Measurements from ENCODE around the gene RUSC2.
"Not testable (repeated sequence)": the region's sequence is repeated elsewhere in the genome, so short reads cannot be mapped to it uniquely, and the experiment has no call there.

RUSC2 gene, protein sequence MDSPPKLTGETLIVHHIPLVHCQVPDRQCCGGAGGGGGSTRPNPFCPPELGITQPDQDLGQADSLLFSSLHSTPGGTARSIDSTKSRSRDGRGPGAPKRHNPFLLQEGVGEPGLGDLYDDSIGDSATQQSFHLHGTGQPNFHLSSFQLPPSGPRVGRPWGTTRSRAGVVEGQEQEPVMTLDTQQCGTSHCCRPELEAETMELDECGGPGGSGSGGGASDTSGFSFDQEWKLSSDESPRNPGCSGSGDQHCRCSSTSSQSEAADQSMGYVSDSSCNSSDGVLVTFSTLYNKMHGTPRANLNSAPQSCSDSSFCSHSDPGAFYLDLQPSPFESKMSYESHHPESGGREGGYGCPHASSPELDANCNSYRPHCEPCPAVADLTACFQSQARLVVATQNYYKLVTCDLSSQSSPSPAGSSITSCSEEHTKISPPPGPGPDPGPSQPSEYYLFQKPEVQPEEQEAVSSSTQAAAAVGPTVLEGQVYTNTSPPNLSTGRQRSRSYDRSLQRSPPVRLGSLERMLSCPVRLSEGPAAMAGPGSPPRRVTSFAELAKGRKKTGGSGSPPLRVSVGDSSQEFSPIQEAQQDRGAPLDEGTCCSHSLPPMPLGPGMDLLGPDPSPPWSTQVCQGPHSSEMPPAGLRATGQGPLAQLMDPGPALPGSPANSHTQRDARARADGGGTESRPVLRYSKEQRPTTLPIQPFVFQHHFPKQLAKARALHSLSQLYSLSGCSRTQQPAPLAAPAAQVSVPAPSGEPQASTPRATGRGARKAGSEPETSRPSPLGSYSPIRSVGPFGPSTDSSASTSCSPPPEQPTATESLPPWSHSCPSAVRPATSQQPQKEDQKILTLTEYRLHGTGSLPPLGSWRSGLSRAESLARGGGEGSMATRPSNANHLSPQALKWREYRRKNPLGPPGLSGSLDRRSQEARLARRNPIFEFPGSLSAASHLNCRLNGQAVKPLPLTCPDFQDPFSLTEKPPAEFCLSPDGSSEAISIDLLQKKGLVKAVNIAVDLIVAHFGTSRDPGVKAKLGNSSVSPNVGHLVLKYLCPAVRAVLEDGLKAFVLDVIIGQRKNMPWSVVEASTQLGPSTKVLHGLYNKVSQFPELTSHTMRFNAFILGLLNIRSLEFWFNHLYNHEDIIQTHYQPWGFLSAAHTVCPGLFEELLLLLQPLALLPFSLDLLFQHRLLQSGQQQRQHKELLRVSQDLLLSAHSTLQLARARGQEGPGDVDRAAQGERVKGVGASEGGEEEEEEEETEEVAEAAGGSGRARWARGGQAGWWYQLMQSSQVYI (N-terminal part only)

DNA sequence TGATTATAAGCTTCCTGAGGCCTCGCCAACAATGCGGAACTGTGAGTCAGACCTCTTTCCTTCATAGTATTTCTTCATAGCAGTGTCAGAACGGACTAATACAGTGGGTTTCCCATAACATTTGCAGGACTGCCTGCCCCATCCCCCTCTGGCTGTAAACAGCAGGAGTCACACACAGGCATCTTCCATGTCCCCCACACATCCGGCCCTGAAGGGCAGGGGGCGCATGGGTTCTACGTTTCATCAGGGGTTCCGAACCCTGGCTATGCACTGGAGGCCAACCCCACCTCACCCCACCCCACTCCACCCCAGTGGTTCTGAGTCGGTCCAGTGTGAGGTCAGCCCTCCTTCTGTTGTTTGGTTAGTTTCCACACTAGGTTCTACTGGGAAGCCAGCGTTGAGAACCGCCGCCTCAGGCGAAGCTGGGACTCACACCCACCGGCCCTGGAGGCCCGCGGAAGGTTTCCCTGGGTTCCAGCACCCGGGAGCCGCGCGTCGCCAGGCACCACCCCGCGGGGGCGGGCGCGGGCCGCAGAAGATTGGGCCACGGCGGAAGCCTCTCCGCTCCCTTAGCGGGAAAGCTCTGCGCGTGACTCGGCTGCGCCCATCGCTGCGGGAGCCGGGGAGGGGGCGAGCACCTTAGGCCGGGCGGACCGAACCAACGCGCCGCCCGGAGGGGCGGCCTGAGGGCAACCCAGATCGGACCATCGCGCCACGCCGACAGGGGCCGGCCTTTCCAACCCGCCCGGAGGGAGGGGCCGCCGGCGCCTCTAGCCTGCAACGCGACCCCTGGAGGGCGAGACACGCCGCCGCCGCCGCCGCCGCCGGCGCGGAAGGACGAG is at the start of gene RUSC2:
Gene RUSC2 (plus strand): TSS at position 799 of the 842 bp plus-strand sequence. CDS start 56,411 bp downstream, outside the sequence.
- no peak for TF ChIP-seq ZNF274 (IDR thresholded peaks at IDR 0.05; ENCODE audit: low read depth, low read length)
- peak within 1 kb of the TSS; percentile 27; the same call in 1 of the 2 replicates for H3K4me3 ChIP-seq (ENCODE audit: low read length)

DNA sequence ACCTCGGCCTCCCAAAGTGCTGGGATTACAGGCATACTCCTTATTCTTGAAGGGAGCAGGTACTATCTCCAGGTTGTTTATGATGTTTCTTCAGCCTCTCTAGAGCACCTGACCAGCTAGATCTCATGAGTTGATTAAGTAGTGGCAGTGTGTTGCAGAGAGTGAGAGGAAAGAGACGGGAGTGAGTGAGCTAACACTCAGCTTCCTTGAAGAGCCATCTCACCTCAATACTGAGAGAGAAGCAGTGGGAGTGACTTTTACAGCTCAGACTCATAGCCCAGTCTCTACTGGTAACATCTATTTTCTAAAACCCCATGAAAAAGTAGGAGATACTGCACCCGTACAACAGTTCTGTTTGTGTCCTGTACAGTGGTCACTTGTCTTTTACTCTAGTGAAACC is 43.9 kb upstream of the RUSC2 start:
- no peak for TF ChIP-seq ZNF274 (IDR thresholded peaks at IDR 0.05; ENCODE audit: low read depth, low read length)
- H3K4me3 ChIP-seq (ENCODE audit: low read length): no peak overlapping the region

DNA sequence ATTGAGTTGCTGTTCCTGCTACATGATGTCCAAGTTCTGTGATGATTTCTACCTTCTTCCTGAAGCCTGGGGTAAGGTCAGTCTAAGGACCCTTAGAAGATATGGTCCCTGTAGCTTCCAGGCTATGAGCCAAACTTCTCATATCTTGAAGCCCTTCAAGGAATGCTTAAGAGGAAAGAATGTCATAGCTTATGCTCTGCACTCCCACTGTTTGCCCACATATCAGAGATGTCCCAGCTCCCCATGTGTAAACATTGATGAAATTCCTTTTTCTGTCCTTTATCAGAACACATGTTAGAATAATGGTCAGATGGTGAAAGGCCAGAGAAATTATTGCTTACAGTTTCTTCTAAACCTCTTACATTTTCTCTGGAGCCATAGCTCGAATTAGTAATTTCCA is 41.4 kb upstream of the RUSC2 start:
- TF ChIP-seq ZNF274 (IDR thresholded peaks at IDR 0.05; ENCODE audit: low read depth, low read length): no peak
- no peak overlapping the region for H3K4me3 ChIP-seq (ENCODE audit: low read length)

DNA sequence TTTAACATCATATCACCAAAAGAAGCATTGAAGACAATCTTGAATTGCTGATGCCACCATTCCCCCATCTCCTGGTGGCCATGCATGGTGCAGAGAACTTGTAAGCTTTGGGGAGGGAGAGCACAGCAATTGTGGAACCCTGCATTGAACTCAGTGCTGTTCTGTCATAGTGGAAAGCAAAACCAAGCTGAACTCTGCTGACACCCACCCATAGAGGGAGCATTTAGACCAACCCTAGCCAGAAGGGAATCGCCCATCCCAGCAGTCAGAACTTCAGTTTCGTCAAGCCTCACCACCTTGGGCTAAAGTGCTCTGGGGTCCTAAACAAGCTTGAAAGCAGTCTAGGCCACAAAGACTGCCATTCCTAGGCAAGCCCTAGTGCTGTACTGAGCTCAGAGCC is 37.4 kb upstream of the RUSC2 start:
- H3K4me3 ChIP-seq (ENCODE audit: low read length): no peak overlapping the region
- TF ChIP-seq ZNF274 (IDR thresholded peaks at IDR 0.05; ENCODE audit: low read depth, low read length): no peak

DNA sequence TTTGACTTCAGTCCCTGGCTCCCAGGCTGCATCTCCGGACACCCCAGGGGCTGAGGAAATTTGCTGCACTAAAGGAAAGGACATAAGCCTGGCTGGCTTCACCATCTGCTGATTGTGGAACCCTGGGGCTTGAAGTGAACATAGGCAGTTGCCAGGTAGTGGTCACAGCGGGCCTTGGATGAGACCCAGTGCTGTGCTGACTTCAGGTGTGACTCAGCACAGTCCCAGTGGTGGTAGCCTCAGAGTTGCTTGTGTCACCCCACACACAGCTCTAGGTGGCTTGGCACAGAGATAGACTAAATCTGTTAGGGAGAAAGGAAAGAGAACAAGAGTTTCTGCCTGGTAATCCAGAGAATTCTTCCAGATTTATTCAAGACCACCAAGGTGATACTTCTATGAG is 36.1 kb upstream of the RUSC2 start:
- TF ChIP-seq ZNF274 (IDR thresholded peaks at IDR 0.05; ENCODE audit: low read depth, low read length): no peak
- H3K4me3 ChIP-seq (ENCODE audit: low read length): no peak overlapping the region

DNA sequence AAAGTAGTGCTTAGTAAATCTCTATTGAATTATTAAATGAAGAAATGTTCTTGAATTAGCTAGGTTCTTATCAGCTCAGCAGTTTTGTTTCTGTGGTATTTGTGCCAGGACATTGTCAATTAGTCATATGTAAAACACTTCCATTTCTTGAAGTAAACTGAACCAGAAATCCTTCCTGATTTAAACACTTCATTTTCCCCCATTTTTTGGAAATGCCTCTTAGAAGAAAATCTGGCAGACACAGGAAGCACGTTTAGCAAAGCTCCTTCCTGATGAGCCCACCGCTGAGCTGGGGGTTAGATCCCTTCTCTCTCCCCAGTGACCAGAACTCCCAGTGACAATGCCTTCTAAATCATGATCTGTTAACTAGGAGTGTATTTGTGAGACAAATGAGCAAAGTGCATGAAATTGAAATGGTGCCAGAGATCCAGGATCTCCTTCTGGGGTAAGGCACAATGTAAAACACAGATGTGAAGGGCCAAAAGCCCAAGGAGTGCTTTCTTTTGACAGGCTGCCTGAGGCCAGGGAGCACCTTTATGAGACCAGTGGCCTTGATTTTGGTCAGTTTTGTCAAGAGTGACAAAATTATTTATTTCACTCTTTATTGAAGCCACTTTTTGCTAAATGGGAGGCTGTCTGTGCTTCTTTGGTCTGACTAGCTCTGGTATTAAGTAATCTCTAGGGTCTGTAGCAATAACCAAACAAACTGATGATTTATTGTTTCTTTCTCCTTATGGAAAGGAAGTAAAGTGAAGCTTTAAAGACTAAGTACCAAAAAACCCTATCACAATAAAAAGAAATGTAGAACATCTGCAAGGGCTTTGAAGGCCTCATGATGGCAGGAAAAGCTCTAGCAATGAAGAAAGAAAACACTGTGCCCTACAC is 25.5 kb upstream of the RUSC2 start:
- no peak for TF ChIP-seq ZNF274 (IDR thresholded peaks at IDR 0.05; ENCODE audit: low read depth, low read length)
- no peak overlapping the region for H3K4me3 ChIP-seq (ENCODE audit: low read length)

DNA sequence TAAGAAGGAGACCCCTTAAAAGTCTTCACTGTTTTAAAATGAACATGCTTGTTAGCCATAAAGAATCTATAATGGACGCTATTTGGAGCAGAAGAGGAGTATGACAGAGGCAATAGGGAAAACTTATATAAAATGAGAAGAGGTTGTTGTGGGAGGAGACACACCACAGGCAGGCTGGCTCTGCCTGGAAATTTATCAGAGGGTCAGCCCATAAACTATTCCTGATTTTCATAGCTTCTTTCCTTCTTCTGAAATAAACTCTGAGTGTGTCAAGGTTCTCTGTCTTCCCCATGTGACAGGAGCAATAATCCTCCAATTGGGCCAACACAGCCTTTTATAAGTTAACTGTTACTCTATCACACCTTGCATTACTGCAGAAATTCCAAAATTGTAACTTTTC is 19.6 kb upstream of the RUSC2 start:
- TF ChIP-seq ZNF274 (IDR thresholded peaks at IDR 0.05; ENCODE audit: low read depth, low read length): no peak
- H3K4me3 ChIP-seq (ENCODE audit: low read length): no peak overlapping the region

DNA sequence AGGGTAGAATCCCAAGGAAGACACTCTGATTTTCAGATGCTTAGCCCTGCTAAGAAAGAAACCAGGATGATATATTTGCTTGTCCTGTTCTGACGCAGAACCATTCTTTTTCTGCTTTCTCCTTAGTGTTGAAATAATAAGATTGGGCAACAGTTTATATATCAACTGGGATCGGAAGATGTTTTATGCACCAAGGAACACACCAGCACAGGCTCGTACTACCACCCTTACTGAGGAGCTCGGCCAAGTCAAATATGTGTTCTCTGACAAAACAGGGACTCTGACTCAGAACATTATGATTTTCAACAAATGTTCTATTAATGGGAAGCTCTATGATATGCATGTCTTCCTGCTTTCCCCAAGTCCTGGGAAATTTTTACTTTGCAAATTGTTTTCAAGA is 19.0 kb upstream of the RUSC2 start:
- no peak for TF ChIP-seq ZNF274 (IDR thresholded peaks at IDR 0.05; ENCODE audit: low read depth, low read length)
- H3K4me3 ChIP-seq (ENCODE audit: low read length): no peak overlapping the region

DNA sequence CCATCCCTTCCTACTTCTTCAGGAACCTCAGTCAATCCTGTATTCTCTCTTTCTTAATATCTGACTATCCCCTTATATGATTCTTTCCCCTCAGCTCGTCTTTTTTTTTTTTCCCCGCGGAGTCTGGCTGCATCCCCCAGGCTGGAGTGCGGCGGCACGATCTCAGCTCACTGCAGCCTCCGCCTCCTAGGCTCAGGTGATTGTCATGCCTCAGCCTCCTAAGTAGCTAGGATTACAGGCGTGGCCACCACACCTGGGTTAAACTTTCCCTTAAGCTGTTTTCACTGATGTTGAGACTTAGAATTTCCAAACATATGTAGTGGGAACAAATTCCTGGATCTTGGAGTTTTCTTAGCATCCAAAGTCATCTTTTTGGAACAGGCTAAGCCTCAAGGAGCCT is 13.3 kb upstream of the RUSC2 start:
- TF ChIP-seq ZNF274 (IDR thresholded peaks at IDR 0.05; ENCODE audit: low read depth, low read length): no peak
- H3K4me3 ChIP-seq (ENCODE audit: low read length): no peak overlapping the region

DNA sequence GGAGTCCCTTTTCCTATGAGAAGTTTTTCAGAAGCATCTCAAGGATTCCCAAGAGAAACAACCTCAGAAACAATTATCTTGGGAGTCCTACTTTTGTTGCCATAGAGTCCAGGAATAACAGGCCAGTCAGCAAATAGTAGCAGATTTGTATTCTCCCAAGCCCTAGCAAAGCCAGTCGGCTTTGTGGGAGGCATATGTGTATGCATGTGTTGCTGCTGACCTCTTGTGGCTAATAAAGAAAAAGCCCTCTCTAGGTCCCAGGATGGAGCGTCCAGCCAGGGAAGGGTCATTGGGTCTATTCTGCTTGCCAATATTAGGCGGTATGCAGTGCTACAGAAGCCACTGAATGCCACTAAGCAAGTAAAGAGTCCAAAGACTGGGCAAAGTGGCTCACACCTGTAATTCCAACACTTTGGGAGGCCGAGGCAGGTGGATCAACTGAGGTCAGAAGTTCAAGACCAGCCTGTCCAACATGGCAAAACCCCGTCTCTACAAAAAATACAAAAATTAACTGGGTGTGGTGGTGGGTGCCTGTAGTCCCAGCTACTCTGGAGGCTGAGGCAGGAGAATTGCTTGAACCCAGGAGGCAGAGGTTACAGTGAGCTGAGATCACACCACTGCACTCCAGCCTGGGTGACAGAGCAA is 12.6 kb upstream of the RUSC2 start:
- not testable (repeated sequence) for H3K4me3 ChIP-seq (ENCODE audit: low read length)

DNA sequence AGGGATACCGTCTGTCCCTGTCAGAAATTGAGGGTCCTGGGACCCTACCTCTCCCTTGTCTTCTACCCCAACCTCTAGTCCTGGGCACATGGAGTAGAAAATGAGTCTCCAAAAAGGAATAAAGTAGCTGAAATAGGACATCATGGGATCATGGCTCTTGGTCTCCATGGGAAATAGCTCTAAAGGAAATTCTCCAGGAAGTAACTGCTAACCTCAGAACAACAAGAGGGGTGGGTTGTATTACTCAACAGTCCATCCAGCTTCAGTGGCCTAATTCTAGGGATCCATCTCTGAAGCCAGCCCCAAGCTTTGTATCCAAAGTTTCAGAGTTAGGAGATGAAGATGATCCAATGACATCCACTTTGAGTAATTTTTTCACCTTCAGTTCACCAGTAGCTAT is 11.0 kb upstream of the RUSC2 start:
- TF ChIP-seq ZNF274 (IDR thresholded peaks at IDR 0.05; ENCODE audit: low read depth, low read length): no peak
- H3K4me3 ChIP-seq (ENCODE audit: low read length): no peak overlapping the region

DNA sequence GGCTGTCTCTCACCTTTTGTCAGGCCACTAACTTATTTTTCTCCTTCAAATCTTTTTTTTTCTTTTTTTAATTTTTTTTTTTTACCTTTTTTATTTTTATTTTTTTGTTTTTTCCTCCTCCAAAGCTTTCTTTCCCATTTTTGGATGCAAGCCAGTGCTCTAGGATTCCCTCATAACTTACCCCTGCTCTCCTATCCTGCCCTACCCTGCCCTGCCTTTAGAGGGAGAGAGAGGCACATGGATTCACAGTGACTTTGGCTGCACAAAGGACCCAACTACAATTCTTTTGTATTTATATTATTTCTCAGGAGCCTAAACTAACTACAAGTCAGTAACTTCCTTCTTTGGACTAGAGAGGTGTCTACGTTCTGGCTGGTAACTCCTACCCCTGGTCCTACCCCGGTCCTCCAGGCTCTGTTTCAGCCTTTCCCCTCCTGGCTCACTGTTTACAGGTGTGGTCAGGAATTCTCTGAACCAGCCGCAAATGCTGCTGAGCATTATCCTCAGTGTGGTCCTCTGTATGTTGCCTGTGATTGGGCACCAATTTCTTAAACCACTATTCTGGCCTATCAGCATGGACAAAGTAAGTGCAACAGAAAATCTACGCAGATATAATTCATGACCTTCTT is 8.4 kb upstream of the RUSC2 start:
- no peak for TF ChIP-seq ZNF274 (IDR thresholded peaks at IDR 0.05; ENCODE audit: low read depth, low read length)
- H3K4me3 ChIP-seq (ENCODE audit: low read length): no peak overlapping the region
